Stimulated activated CD4-positive, alpha-beta T cell treated with anti-CD3 and anti-CD28 coated beads, TNF-alpha, amount 100 ng/mL, for 24 hours (primary cell): ENCODE results near the gene ELSPBP1.
"Not testable (repeated sequence)": the region's sequence is repeated elsewhere in the genome, so short reads cannot be mapped to it uniquely, and the experiment has no call there.

Experiments used
- DNase-seq, 3 experiments: peaks; one replicate each; pipeline ENCODE4 v3.0.0-alpha.2; 2020; ENCODE audit warnings: low read depth in 3 of 3

ELSPBP1 gene

GRCh38 chr19:48041877-48042580 is 47.6 kb downstream of the ELSPBP1 start:
- DNase-seq, result no peak

- no peak for DNase-seq
These were observed 49.3 kb downstream of the ELSPBP1 start, which contains the start of gene CABP5 for GRCh38 chr19:48043675-48044258. Gene CABP5, minus strand, starts transcription at chr19:48044079. Its CDS starts 157 bp downstream, at chr19:48043922.

GRCh38 chr19:48044561-48044960 is 50.1 kb downstream of the ELSPBP1 start:
- no peak for DNase-seq

- no peak for DNase-seq
These were observed 57.1 kb downstream of the ELSPBP1 start for GRCh38 chr19:48051335-48052033.

GRCh38 chr19:48053076-48053475 is 58.6 kb downstream of the ELSPBP1 start:
- DNase-seq, result no peak

- no peak for DNase-seq
These were observed 59.4 kb downstream of the ELSPBP1 start for GRCh38 chr19:48053856-48054255.

GRCh38 chr19:48059331-48059730 is 64.9 kb downstream of the ELSPBP1 start:
- no peak for DNase-seq

GRCh38 chr19:48060381-48060780 is 65.9 kb downstream of the ELSPBP1 start:
- DNase-seq, result no peak

- DNase-seq, result no peak
These were observed 67.2 kb downstream of the ELSPBP1 start for GRCh38 chr19:48061401-48062344.

GRCh38 chr19:48064509-48064908 is 70.1 kb downstream of the ELSPBP1 start:
- DNase-seq, result no peak

- DNase-seq, result no peak
These were observed 75.0 kb downstream of the ELSPBP1 start for GRCh38 chr19:48069435-48069834.

GRCh38 chr19:48070177-48070769 is 75.8 kb downstream of the ELSPBP1 start:
- DNase-seq, result not testable (repeated sequence)
